Skeletal muscle cell (primary cell): ENCODE measurements around the gene CALCOCO1.
"Not testable (repeated sequence)": the region's sequence is repeated elsewhere in the genome, so short reads cannot be mapped to it uniquely, and the experiment has no call there.

Experiments
- DNase-seq: peaks from one replicate; pipeline ENCODE4 v3.0.0-alpha.2; 2010; ENCODE audit warnings: low read depth
- H3K4me3 ChIP-seq: 2 replicates; pipeline ENCODE4 v1.5.1; 2011; ENCODE audit warnings: low read depth, mild to moderate bottlenecking, control low read depth, low read length, moderate library complexity

The CALCOCO1 gene

DNA sequence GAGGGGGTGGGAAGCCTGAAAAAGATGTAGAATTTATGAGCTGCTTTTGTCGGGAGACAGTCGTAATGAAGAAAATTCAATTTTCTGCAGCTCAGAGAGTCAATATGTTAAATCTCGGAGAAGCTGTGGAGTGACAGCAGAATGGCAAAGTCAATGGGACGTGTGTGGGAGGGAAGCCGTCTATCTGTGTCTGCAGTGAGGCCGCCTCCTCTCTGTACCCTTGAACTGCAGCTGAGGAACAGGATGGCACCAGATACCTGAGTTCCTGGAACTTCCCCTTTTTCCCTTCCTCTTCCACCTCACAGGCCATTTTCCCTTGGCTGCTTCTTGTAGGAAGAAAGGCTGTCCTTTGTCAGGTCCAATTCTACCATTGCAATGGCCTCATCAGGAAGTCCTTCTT, 9.3 kb upstream of the CALCOCO1 start:
- H3K4me3 ChIP-seq, result no peak overlapping the region
- no peak for DNase-seq

DNA sequence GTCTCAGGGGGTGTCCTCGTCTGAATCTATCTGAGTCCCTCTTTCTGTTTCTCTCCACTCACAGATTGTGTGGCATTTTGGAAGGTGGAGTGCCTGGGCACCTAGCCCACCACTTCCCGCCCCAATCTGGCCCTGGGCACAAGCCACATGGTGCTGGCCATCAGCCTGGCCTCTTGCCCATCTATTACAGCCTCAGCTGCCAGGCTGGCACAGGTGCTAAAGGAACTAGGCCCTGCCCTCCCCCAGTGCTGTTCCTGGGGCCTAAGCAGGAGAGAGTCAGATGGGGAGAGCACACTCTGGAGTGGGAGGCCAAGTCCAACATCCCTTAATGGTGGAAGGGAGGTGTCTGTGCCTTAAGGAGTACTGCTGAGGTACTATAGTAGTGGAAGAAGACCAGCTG, 8.3 kb upstream of the CALCOCO1 start:
- DNase-seq, result no peak
- no peak overlapping the region for H3K4me3 ChIP-seq

DNA sequence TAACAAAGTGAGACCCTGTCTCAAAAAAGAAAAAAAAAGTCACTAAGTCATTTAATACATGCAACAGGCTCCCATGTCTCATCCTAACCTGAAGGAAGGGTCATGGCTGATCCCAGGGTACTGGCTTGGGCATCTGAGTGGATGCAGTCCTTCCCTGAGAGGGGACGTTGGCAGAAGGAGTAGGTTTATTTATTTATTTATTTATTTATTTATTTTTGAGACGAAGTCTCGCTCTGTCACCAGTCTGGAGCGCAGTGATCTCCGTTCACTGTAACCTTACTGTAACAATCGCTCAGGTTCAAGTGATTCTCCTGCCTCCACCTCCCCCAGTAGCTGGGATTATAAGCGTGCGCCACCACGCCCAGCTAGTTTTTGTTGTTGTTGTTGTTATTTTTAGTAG, 7.2 kb upstream of the CALCOCO1 start:
- DNase-seq, result no peak
- no peak overlapping the region for H3K4me3 ChIP-seq

DNA sequence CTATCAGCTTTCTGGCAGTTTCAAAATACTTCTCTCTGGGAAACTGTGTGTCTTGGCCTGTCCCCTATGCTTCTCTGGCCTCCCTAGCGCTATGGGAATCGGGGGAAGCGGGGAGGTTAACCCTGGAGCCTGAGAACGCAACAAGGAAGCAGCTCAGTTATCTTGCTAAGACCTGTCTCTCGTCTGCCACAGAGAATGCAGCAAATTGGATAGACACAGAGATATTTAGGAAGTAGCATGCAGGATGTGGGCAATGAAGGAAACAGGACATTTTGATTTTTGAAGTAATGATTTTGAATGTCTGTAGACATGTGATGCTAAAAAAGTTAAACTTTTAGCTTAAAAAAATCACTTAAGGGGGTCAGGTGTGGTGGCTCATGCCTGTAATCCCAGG, 6.6 kb upstream of the CALCOCO1 start:
- no peak for DNase-seq
- H3K4me3 ChIP-seq, result no peak overlapping the region

DNA sequence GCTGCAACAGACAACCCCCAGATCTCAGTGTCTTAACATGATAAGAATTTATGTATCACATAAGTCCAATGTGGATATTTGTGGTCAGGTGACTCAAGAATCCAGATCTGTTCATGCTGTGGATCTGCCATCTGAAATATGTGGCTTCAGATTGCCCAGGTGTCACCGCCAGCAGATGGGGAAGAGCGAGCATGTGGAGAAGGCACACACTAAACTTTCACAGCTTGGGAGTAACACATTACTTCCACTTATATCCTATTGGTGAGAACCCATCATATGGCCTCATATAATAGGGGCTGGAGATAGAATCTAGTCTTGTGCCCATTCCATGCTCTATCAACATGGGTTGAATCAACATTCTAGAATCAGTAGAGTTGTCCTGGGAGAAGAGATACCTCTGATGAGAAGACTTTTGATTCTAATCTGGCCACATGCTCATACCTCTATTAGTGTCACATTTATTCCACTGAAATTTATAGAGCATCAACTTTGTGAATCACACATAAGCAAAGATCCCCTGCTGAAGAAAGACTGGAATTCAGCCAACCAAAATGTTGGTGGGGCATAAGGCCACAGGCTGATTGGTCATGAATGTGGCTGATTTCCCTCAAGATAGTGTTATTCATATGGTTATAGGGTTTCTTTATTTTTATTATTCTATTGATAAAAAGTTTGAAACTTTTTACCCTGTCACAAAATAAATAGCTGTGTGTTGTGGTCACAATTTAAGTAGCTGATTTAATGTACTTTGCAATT, 6.0 kb upstream of the CALCOCO1 start:
- no peak overlapping the region for H3K4me3 ChIP-seq
- DNase-seq, result no peak

DNA sequence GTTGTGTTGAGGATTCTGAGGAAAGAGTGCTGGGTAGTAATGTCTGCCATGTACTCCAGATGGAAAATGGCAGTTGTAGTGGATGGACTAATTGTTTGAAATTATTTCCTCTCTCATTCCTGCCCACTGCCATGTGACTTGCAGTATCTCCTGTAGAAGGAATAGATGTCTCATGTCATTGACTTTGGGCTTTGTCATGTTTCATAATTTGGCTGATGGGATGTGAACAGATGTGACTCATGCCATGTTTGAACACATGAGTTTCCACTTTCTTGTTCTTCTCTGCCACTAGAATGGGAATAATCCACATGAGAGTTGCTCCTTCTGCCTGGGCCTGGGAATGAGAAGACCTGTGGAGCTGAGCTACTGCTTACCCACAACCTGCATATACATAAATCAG, 2.4 kb upstream of the CALCOCO1 start:
- no peak for DNase-seq
- H3K4me3 ChIP-seq, result no peak overlapping the region

DNA sequence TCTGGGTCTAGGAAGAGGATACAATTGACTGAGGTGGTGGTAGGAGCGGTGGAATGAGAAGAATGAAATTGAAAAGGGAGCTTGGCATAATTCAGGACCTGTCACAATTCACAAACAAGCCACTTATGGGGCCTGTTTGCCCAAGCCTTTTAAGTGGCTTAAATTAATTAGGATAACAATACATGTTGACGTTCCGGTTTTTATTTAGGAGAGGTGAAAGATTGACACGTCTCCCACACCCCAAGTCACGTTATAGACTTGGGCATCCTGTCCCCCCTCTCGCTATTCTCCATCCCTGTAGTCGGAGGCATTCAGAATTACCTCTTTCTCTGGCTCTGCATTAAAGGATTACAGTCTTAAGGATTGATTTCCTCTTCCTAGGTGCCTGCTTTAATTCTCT, 954 bp upstream of the CALCOCO1 start:
- no peak overlapping the region for H3K4me3 ChIP-seq
- DNase-seq, result no peak

DNA sequence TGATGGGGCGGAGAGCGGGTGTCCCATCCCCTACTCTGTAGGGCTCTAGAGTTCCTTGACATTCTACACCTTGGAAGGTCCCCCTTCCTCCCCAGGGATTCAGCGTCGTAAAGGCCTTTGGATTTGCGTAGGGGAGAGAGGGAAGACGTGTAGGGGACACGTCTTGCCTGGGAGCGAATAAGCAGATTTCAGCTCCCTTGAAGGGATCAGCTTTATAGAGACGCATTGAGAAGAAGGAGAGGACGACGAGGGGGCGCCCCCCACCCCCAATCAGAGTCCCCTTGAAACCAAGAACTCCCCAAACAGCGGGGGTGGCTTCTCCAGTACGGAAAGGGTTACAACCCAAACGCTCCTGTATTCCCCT, 324 bp downstream of the CALCOCO1 start:
- no peak for DNase-seq
- H3K4me3 ChIP-seq, result peak overlapping the region; percentile 92

DNA sequence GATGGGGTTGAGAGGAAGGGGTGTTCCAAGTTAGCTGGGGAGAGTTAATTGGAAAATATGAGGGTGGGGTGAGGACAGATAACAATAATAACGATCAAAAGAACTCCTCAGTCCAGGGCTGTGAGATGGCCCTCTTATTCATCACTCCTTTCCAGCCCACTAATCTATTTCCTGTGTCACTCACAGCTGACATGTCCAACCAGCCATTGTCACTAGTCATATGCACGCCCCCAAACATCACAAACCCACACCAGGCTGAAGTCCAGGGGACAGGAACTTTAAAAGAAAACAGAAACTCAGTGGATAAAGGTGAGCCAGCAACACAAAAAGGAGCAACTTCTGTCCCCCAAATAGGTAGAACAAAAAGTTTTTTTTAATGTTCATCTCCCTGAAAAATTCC, 911 bp downstream of the CALCOCO1 start:
- H3K4me3 ChIP-seq, result peak overlapping the region; percentile 92
- DNase-seq, result no peak

DNA sequence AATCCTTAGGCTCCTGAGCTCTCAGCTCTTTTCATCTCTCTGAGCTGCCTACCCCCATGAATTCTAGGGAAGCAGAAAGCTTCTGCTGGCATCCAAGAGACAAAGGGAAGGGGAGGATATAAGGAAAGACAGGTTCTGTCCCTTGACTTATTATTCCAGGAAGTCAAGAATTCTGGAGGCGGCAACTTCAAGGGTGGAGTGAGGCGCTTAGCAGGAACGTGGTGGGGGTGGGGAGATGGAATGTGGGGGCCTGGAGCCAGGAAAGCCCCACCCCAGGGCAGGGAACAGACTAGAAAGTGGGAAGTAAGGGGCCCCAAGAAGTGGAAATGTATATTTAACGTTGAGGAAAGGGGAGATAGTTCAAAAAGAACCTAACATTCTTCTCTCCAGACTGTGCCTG, 1.4 kb downstream of the CALCOCO1 start:
- H3K4me3 ChIP-seq, result peak overlapping the region; percentile 92
- no peak for DNase-seq

DNA sequence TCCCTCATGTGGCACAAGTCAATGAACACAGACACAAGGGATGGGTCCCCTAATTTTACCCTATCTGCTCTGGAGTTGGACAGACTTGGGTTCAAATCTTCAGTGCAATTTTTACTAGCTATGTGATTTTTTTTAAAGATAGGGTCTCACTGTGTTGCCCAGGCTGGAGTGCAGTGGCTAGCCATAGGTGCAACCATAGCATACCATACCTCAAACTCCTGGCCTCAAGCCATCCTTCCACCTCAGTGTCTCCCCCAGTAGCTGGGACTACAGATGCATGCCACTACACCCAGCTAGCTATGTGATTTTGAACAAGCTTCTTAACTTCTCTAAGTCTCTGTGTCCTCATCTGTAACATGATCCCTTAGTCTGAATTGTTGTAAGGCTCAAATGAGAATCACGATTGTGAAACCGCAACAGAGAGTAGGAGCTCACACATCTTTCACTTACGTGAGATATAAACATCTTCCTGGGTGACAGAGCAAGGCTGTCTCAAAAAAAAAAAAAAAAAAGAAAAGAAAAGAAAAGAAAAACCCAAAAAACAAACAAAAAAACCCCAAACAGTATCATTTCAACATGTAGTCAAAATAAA, 4.7 kb downstream of the CALCOCO1 start:
- no peak overlapping the region for H3K4me3 ChIP-seq
- DNase-seq, result no peak

DNA sequence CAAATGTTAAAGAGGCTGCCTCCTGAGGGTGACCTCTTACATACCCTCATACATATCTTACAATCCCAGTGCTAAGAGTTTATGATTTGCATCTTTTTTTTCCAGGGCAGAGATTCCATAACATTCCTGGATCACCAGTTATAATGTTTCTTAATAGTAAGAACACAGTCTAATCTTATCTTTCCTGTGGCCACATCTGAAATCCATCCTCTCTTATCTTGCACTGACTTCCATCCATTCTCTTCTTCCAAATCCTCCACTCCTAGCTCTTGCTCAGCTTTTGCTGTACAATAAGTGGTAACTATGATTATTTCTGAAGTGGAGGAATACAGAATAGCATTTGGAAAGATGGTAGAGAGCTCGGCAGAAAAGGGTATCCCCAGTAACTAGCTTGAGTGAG, 6.3 kb downstream of the CALCOCO1 start:
- DNase-seq, result no peak

DNA sequence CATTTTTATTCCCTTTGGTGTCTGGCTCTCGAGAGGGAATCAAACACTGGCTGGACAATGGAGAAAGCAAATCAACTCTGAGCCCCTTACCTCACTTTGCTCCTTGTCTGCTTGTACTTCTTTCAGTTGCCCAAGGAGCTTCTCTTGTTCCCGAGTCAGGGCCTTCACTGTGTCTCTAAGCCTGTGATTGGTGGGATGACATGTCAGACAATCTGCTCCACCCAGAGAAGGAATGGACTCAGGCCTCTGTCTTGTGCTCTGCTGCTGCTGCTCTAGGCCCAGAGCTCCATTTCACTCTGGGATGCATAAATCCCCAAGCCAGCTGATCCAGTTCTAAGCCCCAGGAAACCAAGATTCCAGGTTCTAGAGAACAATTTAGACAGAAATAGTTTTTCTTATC, 7.6 kb downstream of the CALCOCO1 start:
- no peak overlapping the region for H3K4me3 ChIP-seq
- no peak for DNase-seq

More for the DNA sequence above, 6.3 kb downstream of the CALCOCO1 start:
- H3K4me3 ChIP-seq, result no peak overlapping the region

DNA sequence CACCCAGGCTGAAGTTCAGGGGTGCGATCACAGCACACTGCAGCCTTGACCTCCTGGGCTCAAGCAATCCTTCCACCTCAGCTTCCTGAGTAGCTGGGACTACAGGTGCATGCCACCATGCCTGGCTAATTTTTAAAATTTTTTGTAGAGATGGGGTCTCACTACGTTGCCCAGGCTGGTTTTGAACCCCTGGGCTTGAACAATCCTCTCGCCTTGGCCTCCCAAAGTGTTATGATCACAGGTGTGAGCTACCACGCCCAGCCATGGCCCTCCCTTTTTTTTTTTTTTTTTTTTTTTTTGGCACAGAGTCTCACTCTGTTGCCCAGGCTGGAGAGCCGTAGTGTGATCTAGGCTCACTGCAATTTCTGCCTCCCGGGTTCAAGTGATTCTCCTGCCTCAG, 8.7 kb downstream of the CALCOCO1 start:
- not testable (repeated sequence) for H3K4me3 ChIP-seq, DNase-seq

DNA sequence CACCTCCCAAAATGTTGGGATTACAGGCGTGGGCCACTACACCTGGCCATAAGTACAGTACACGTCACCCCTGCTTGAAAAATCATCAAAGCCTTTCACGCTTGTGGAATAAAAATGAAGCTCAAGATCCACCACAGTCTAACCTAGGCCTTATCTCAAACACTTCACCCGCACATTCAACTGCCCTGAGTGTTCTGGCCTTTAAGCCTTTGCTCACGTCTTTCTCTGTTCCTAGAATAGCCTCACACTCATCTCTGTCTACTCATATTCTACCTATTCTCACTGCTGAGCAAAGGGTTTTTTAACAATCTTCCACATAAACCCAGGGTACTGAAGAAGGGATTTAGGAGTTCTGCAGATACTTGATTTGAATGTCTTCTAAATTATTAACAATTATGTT, 9.9 kb downstream of the CALCOCO1 start:
- no peak overlapping the region for H3K4me3 ChIP-seq

DNA sequence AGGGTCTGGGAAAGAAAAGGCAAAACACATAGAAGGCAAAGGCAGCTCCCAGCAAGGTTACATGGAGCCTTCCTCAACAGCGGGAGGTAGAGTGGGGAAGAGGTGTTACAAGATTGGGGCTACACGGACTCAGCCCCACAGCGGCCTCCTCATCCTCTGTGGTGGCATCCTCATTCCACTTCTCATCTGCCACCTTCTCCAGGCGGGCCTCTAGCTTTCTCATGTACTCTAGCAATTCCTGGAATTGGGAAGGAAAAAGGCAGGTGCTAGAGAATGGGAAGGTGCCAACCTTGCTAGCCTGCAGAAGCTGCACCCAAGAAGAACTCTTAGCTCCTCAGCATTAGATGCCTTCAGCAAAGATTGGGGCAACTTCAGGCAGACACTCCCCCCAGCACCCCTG, 13.2 kb downstream of the CALCOCO1 start:
- no peak for DNase-seq
- no peak overlapping the region for H3K4me3 ChIP-seq

More for the DNA sequence above, 9.9 kb downstream of the CALCOCO1 start:
- DNase-seq, result no peak

DNA sequence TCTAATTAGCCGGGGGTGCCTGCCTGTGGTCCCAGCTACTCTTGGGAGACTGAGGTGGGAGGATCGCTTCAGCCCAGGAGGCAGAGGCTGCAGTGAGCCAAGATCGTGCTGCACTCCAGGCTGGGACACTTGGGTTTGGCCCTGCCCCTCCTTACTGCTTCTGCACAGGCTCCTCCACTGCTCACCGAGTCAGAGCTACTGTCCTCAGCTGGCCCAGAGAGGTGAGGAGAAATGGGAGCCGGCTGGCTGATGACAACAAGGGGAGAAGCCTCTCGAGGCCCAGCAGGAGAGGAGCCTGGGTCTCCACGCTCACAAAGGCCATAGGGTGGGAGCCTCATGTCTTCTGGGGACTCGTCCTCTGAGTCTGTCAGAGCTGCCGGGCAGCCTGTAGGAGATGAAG, 13.7 kb downstream of the CALCOCO1 start:
- DNase-seq, result no peak
- no peak overlapping the region for H3K4me3 ChIP-seq

DNA sequence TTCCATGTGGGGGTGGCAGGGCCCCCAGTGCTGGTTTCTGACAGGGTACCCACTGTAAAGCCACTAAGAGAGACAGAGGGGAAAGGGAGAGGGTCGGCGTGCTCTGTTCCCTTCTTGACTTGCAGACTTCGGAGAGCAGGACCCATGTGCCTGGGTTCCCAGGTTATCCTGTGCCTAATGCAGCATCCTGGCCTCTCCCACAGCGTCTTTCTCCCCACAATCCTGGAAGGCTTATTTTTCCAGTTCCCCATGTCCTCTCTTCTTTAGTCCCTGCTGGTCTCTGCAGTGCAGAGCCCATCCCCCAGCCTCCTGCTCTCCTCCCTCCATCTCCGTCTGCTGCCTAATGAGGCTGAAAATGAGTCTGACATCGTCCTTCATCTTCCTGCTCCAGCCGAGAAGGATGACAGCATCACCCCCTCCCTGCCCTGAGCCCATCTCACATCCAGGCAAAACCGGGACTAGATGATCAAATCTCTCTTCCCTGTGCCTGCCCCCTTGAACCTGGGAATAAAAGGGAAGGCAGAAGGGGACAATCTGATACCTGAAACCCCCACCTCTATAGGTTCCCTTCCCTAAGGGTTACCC, 15.1 kb downstream of the CALCOCO1 start:
- DNase-seq, result no peak
- no peak overlapping the region for H3K4me3 ChIP-seq

DNA sequence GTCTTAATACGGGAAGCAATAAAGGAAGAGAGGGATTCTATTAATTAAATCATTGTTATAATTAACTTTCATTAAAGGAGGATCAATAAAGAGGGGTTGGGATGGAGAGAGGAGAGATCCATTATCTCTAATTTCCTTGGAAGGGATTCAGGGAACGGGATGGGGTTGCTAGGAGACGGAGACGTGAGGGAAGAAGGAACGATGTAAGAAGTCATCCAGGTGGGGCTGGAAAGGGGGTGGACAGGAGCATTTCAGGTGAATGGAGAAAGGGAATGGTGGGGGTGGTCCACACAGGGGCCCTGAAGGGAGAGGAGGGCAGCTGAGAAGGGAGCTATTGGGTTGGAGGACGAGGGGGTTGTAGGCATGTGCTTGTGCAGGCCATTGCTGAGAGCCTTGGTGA, 17.2 kb downstream of the CALCOCO1 start:
- no peak overlapping the region for H3K4me3 ChIP-seq
- DNase-seq, result no peak

DNA sequence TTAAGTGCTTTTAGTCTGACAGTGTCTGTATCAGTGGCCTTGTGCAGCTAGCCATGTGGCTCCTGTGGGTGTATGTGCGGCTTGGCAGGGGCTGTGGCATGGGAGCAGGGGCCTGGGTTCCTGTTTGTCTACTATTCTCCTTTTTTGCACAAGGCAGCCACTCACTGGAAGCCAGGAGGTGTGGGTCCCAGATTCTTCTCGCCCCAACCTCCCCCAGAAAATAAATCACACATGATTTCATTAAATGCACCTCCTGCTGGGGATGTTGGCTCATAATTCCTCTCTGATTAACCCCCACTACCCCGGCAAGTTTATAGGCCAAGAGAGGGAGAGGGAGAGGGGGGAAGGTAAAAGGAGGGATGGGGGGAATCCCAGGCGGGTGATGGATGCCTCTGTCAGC, 17.6 kb downstream of the CALCOCO1 start:
- no peak overlapping the region for H3K4me3 ChIP-seq
- DNase-seq, result no peak

DNA sequence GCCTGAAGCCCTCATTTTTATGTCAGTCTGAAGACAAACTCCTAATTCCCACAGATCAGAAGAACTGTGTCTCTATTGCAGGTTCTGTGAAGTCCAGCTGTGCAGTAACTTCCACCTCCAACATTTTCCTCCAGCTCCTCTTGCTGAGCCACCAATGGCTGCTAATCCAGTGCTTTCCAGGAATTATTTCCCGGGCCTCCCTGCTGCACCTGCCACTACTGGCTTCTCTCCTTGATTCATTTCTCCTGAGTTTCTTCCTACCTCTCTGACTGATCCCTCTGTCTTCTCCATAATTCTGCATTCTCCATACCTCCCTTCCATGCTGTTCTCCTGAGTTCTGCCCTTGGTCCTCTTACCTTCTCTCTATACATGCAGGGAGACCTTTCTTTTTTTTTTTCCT, 21.2 kb downstream of the CALCOCO1 start:
- DNase-seq, result no peak
- H3K4me3 ChIP-seq, result no peak overlapping the region
